Measurements from ENCODE around the gene SNRPN.
"Not testable (repeated sequence)": the region's sequence is repeated elsewhere in the genome, so short reads cannot be mapped to it uniquely, and the experiment has no call there.

The SNRPN gene

GRCh38 chr15:24971052-24971451 is 16.3 kb downstream of the SNRPN start:
- Histone ChIP-seq H3K9me3 (ENCODE audit: insufficient read depth, low read depth, low read length) (peaks cover 33% of the 10 kb centered on the region), H3K4me3 (ENCODE audit: low read length) (no peak overlapping the region), H3K27ac (ENCODE audit: low read depth, low read length) (no peak overlapping the region), H3K9ac (ENCODE audit: low read depth, low read length) (no peak overlapping the region), H3K36me3 (ENCODE audit: insufficient read depth, low read length) (peaks cover 98% of the 10 kb centered on the region), H3K4me1 (ENCODE audit: insufficient read depth, low read length) (0 out of 2 replicates have a peak, but pooled peaks cover 3% of the 10 kb centered on the region), H3K27me3 (ENCODE audit: insufficient read depth, low read length) (no peaks in the 10 kb centered on the region)
- WGBS = 75% methylated on average over 1 of the region's 3 CpGs

GRCh38 chr15:24971772-24972171 is 17.0 kb downstream of the SNRPN start:
- WGBS = 91% methylated on average over 8 of the region's 8 CpGs
- Histone ChIP-seq H3K4me3 (ENCODE audit: low read length) (no peak overlapping the region), H3K9me3 (ENCODE audit: insufficient read depth, low read depth, low read length) (peaks cover 34% of the 10 kb centered on the region), H3K36me3 (ENCODE audit: insufficient read depth, low read length) (peaks cover 98% of the 10 kb centered on the region), H3K4me1 (ENCODE audit: insufficient read depth, low read length) (no peaks in the 10 kb centered on the region), H3K27ac (ENCODE audit: low read depth, low read length) (no peak overlapping the region), H3K27me3 (ENCODE audit: insufficient read depth, low read length) (no peaks in the 10 kb centered on the region), H3K9ac (ENCODE audit: low read depth, low read length) (no peak overlapping the region)

GRCh38 chr15:24972707-24973106 is 17.9 kb downstream of the SNRPN start:
- H3K9me3 ChIP-seq (ENCODE audit: insufficient read depth, low read depth, low read length) = peaks cover 34% of the 10 kb centered on the region
- peaks cover 98% of the 10 kb centered on the region for H3K36me3 ChIP-seq (ENCODE audit: insufficient read depth, low read length)
- not testable (repeated sequence) for H3K4me1 ChIP-seq (ENCODE audit: insufficient read depth, low read length); H3K27ac ChIP-seq (ENCODE audit: low read depth, low read length); H3K27me3 ChIP-seq (ENCODE audit: insufficient read depth, low read length); H3K4me3 ChIP-seq (ENCODE audit: low read length); H3K9ac ChIP-seq (ENCODE audit: low read depth, low read length)
- 95% methylated on average over 5 of the region's 5 CpGs for WGBS

- no peaks in the 10 kb centered on the region for H3K4me1 ChIP-seq (ENCODE audit: insufficient read depth, low read length)
- H3K36me3 ChIP-seq (ENCODE audit: insufficient read depth, low read length) = peaks cover 99% of the 10 kb centered on the region
- H3K27me3 ChIP-seq (ENCODE audit: insufficient read depth, low read length) = no peaks in the 10 kb centered on the region
- H3K9me3 ChIP-seq (ENCODE audit: insufficient read depth, low read depth, low read length) = peaks cover 45% of the 10 kb centered on the region
- no peak overlapping the region for H3K9ac ChIP-seq (ENCODE audit: low read depth, low read length)
- no peak overlapping the region for H3K27ac ChIP-seq (ENCODE audit: low read depth, low read length)
- 84% methylated on average over 3 of the region's 3 CpGs for WGBS
- H3K4me3 ChIP-seq (ENCODE audit: low read length) = no peak overlapping the region
Measured at GRCh38 chr15:24976932-24977331, 22.1 kb downstream of the SNRPN start.

GRCh38 chr15:24977686-24978085 is 22.9 kb downstream of the SNRPN start:
- 91% methylated on average over 9 of the region's 9 CpGs for WGBS
- H3K9ac ChIP-seq (ENCODE audit: low read depth, low read length) = no peak overlapping the region
- H3K36me3 ChIP-seq (ENCODE audit: insufficient read depth, low read length) = peaks cover 99% of the 10 kb centered on the region
- H3K4me3 ChIP-seq (ENCODE audit: low read length) = no peak overlapping the region
- no peaks in the 10 kb centered on the region for H3K4me1 ChIP-seq (ENCODE audit: insufficient read depth, low read length)
- peaks cover 46% of the 10 kb centered on the region for H3K9me3 ChIP-seq (ENCODE audit: insufficient read depth, low read depth, low read length)
- H3K27me3 ChIP-seq (ENCODE audit: insufficient read depth, low read length) = no peaks in the 10 kb centered on the region
- H3K27ac ChIP-seq (ENCODE audit: low read depth, low read length) = no peak overlapping the region

GRCh38 chr15:24985224-24985623 is 30.4 kb downstream of the SNRPN start:
- Histone ChIP-seq H3K27ac (ENCODE audit: low read depth, low read length) (no peak overlapping the region), H3K9ac (ENCODE audit: low read depth, low read length) (no peak overlapping the region), H3K27me3 (ENCODE audit: insufficient read depth, low read length) (no peaks in the 10 kb centered on the region), H3K9me3 (ENCODE audit: insufficient read depth, low read depth, low read length) (peaks cover 38% of the 10 kb centered on the region), H3K36me3 (ENCODE audit: insufficient read depth, low read length) (peaks cover 99% of the 10 kb centered on the region), H3K4me3 (ENCODE audit: low read length) (no peak overlapping the region), H3K4me1 (ENCODE audit: insufficient read depth, low read length) (no peaks in the 10 kb centered on the region)
- 91% methylated on average over 7 of the region's 7 CpGs for WGBS

- Histone ChIP-seq H3K36me3 (ENCODE audit: insufficient read depth, low read length) (peaks cover 99% of the 10 kb centered on the region), H3K9me3 (ENCODE audit: insufficient read depth, low read depth, low read length) (peaks cover 36% of the 10 kb centered on the region), H3K27me3 (ENCODE audit: insufficient read depth, low read length) (no peaks in the 10 kb centered on the region), H3K4me3 (ENCODE audit: low read length) (no peak overlapping the region), H3K9ac (ENCODE audit: low read depth, low read length) (no peak overlapping the region), H3K27ac (ENCODE audit: low read depth, low read length) (no peak overlapping the region), H3K4me1 (ENCODE audit: insufficient read depth, low read length) (no peaks in the 10 kb centered on the region)
- 92% methylated on average over 6 of the region's 6 CpGs for WGBS
Measured at GRCh38 chr15:24986653-24987052, 31.9 kb downstream of the SNRPN start.

- H3K27ac ChIP-seq (ENCODE audit: low read depth, low read length) = no peak overlapping the region
- H3K36me3 ChIP-seq (ENCODE audit: insufficient read depth, low read length) = peaks cover 72% of the 10 kb centered on the region
- no peaks in the 10 kb centered on the region for H3K4me1 ChIP-seq (ENCODE audit: insufficient read depth, low read length)
- peaks cover 44% of the 10 kb centered on the region for H3K9me3 ChIP-seq (ENCODE audit: insufficient read depth, low read depth, low read length)
- WGBS = 100% methylated on average over 1 of the region's 1 CpG
- H3K4me3 ChIP-seq (ENCODE audit: low read length) = no peak overlapping the region
- H3K9ac ChIP-seq (ENCODE audit: low read depth, low read length) = no peak overlapping the region
- H3K27me3 ChIP-seq (ENCODE audit: insufficient read depth, low read length) = no peaks in the 10 kb centered on the region
Measured at GRCh38 chr15:25019434-25019833, 64.6 kb downstream of the SNRPN start.

GRCh38 chr15:25022233-25022632 is 67.4 kb downstream of the SNRPN start:
- H3K9ac ChIP-seq (ENCODE audit: low read depth, low read length) = no peak overlapping the region
- H3K4me1 ChIP-seq (ENCODE audit: insufficient read depth, low read length) = no peaks in the 10 kb centered on the region
- H3K27ac ChIP-seq (ENCODE audit: low read depth, low read length) = no peak overlapping the region
- H3K27me3 ChIP-seq (ENCODE audit: insufficient read depth, low read length) = no peaks in the 10 kb centered on the region
- WGBS = 77% methylated on average over 1 of the region's 2 CpGs
- H3K9me3 ChIP-seq (ENCODE audit: insufficient read depth, low read depth, low read length) = peaks cover 62% of the 10 kb centered on the region
- H3K36me3 ChIP-seq (ENCODE audit: insufficient read depth, low read length) = peaks cover 96% of the 10 kb centered on the region
- H3K4me3 ChIP-seq (ENCODE audit: low read length) = no peak overlapping the region
